SIG-M5 treated with dmso at 0.1 percent for 504 hours (cell line): ENCODE measurements around the gene NRG3.
"Not testable (repeated sequence)": the region's sequence is repeated elsewhere in the genome, so short reads cannot be mapped to it uniquely, and the experiment has no call there.

Experiments used
- DNase-seq: peaks from one replicate; lab custom pipeline; 2025; ENCODE audit not compliant: unreplicated experiment; lab: John Stamatoyannopoulos, UW

NRG3 gene

GRCh38 chr10:82267960-82268359, 393.0 kb downstream of the NRG3 start:
- DNase-seq, result no peak

GRCh38 chr10:82277591-82277990, 402.6 kb downstream of the NRG3 start:
- DNase-seq, result no peak

GRCh38 chr10:82278401-82279182, 403.6 kb downstream of the NRG3 start:
- DNase-seq, result no peak

- DNase-seq, result no peak
Observed at GRCh38 chr10:82282782-82283456, 407.9 kb downstream of the NRG3 start.

GRCh38 chr10:82284180-82284579, 409.2 kb downstream of the NRG3 start:
- no peak for DNase-seq

GRCh38 chr10:82288461-82288881, 413.5 kb downstream of the NRG3 start:
- no peak for DNase-seq

GRCh38 chr10:82289945-82290344, 415.0 kb downstream of the NRG3 start:
- DNase-seq, result no peak

GRCh38 chr10:82294874-82295378, 419.9 kb downstream of the NRG3 start:
- DNase-seq, result no peak

- DNase-seq, result no peak
Observed at GRCh38 chr10:82308641-82309040, 433.6 kb downstream of the NRG3 start.

GRCh38 chr10:82310839-82311238, 435.8 kb downstream of the NRG3 start:
- DNase-seq, result no peak

GRCh38 chr10:82313401-82313800, 438.4 kb downstream of the NRG3 start:
- DNase-seq, result no peak

- no peak for DNase-seq
Observed at GRCh38 chr10:82318534-82318933, 443.5 kb downstream of the NRG3 start.

- no peak for DNase-seq
Observed at GRCh38 chr10:82319074-82319473, 444.1 kb downstream of the NRG3 start.

GRCh38 chr10:82319562-82319961, 444.6 kb downstream of the NRG3 start:
- no peak for DNase-seq

GRCh38 chr10:82321724-82322123, 446.7 kb downstream of the NRG3 start:
- DNase-seq, result no peak

GRCh38 chr10:82331716-82332115, 456.7 kb downstream of the NRG3 start:
- DNase-seq, result no peak

- DNase-seq, result no peak
Observed at GRCh38 chr10:82335831-82336230, 460.8 kb downstream of the NRG3 start.

GRCh38 chr10:82340166-82340565, 465.2 kb downstream of the NRG3 start:
- DNase-seq, result no peak

GRCh38 chr10:82349590-82349989, 474.6 kb downstream of the NRG3 start:
- not testable (repeated sequence) for DNase-seq

GRCh38 chr10:82353381-82353780, 478.4 kb downstream of the NRG3 start:
- DNase-seq, result no peak

- DNase-seq, result no peak
Observed at GRCh38 chr10:82358486-82359099, 483.6 kb downstream of the NRG3 start.

GRCh38 chr10:82361256-82361655, 486.3 kb downstream of the NRG3 start:
- DNase-seq, result no peak
